GM06990 (cell line): ENCODE measurements around the gene ZNF2.
"Not testable (repeated sequence)": the region's sequence is repeated elsewhere in the genome, so short reads cannot be mapped to it uniquely, and the experiment has no call there.

Experiments used
- DNase-seq: peaks from one replicate; pipeline ENCODE4 v3.0.0-alpha.2; 2011; ENCODE audit not compliant: insufficient read length; ENCODE audit errors: extremely low read depth
- H3K27me3 ChIP-seq: replicated peaks from 2 replicates; pipeline ENCODE4 v1.6.0; 2011; ENCODE audit warnings: low read length; ENCODE audit not compliant: control insufficient read depth, insufficient read depth
- H3K36me3 ChIP-seq: 2 replicates; pipeline ENCODE4 v1.5.1; 2011; ENCODE audit warnings: low read length; ENCODE audit not compliant: control insufficient read depth, insufficient read depth
- H3K4me3 ChIP-seq: replicated peaks from 2 replicates; pipeline ENCODE4 v1.5.1; 2011; ENCODE audit warnings: low read depth, mild to moderate bottlenecking, control low read depth, low read length
- CTCF ChIP-seq: IDR thresholded peaks from 2 replicates; pipeline ENCODE4 v1.5.1; 2011; ENCODE audit warnings: low read length, control low read depth, mild to moderate bottlenecking, inconsistent platforms; ENCODE audit not compliant: insufficient read depth, poor library complexity, severe bottlenecking

The ZNF2 gene

GRCh38 chr2:95185197-95185596 lies 19.6 kb downstream of the ZNF2 start:
- no peak for TF ChIP-seq CTCF

DNA sequence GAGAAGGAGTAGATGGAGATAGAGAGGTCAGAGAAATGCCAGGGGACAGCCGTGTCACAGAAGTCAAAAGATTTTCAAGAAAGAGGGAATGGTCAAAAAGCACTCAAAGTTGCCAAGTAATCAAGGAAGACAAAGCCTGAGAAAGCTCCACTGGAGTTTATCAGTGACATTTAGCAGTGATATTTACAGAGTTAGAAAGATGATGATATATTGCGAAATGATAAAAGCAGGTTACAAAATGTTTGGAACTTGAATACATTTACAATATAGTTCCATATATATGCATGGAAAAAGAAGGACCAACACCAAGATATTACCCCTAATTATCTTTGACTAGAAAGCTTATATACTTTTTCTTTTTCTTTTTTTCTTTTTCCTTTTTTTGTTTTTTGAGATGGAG lies 20.4 kb downstream of the ZNF2 start:
- DNase-seq = no peak
- TF ChIP-seq CTCF = no peak
- Histone ChIP-seq H3K27me3 (no peaks in the 10 kb centered on the region), H3K36me3 (peaks cover 4% of the 10 kb centered on the region), H3K4me3 (no peak overlapping the region)

More at GRCh38 chr2:95185197-95185596, 19.6 kb downstream of the ZNF2 start:
- H3K27me3 ChIP-seq = no peaks in the 10 kb centered on the region
- peaks cover 7% of the 10 kb centered on the region for H3K36me3 ChIP-seq
- no peak overlapping the region for H3K4me3 ChIP-seq
- no peak for DNase-seq

- not testable (repeated sequence) for DNase-seq, H3K4me3 ChIP-seq
- TF ChIP-seq CTCF = peak; percentile 46
Measured at GRCh38 chr2:95192956-95193355, 27.3 kb downstream of the ZNF2 start.

GRCh38 chr2:95203911-95204310 lies 38.3 kb downstream of the ZNF2 start:
- TF ChIP-seq CTCF = no peak
- no peak overlapping the region for H3K4me3 ChIP-seq
- no peaks in the 10 kb centered on the region for H3K27me3 ChIP-seq
- DNase-seq = no peak
- no peaks in the 10 kb centered on the region for H3K36me3 ChIP-seq

More at GRCh38 chr2:95192956-95193355, 27.3 kb downstream of the ZNF2 start:
- not testable (repeated sequence) for H3K36me3 ChIP-seq, H3K27me3 ChIP-seq

GRCh38 chr2:95204396-95204795 lies 38.8 kb downstream of the ZNF2 start:
- no peak for TF ChIP-seq CTCF

GRCh38 chr2:95206096-95206495 lies 40.5 kb downstream of the ZNF2 start:
- Histone ChIP-seq H3K36me3 (no peaks in the 10 kb centered on the region), H3K4me3 (no peak overlapping the region), H3K27me3 (no peaks in the 10 kb centered on the region)
- TF ChIP-seq CTCF = no peak
- no peak for DNase-seq

More at GRCh38 chr2:95204396-95204795, 38.8 kb downstream of the ZNF2 start:
- no peaks in the 10 kb centered on the region for H3K36me3 ChIP-seq
- DNase-seq = no peak
- no peaks in the 10 kb centered on the region for H3K27me3 ChIP-seq
- H3K4me3 ChIP-seq = no peak overlapping the region
